Lower leg skin (tissue), 4 donors: Measurements from ENCODE around the gene ASS1. TPM values are rescaled to one million over a fixed set of nuclear protein-coding genes. Genes with fewer than 3 reads are reported as not detected.

Experiments
- DNase-seq, 2 donors: peaks; one replicate each; pipeline ENCODE4 v3.0.0-alpha.2; 2019; ENCODE audit warnings: low spot score in 2 of 2
- H3K4me3 ChIP-seq: fragments of 200-600 bp; sonication (generic); 2 replicates; pipeline ENCODE4 v1.5.1; 2017; ENCODE audit warnings: mild to moderate bottlenecking, low read depth; ENCODE audit not compliant: poor library complexity, severe bottlenecking
- POLR2A ChIP-seq, 2 donors: fragments of 450-650 bp; IDR thresholded peaks; one replicate each; pipeline ENCODE4 v1.6.1; 2016 to 2017; ENCODE audit warnings: antibody characterized with exemption in 2 of 2, mild to moderate bottlenecking in 1 of 2, moderate library complexity in 1 of 2
- WGBS, 2 donors: methylation state at CpG; one replicate each; pipeline ENCODE4 v1.1.5; 2018; 5-methylcytosine and 5-hydroxymethylcytosine counted together
- intact Hi-C: fragments of 100-400 bp; cut with DNase I; formaldehyde crosslinking; loops from one replicate; pipeline ENCODE4 v1.15.0; 2023; ENCODE audit warnings: low total_unique reads
- total RNA-seq, 4 donors: library from RNA; depleted of rRNA; stranded (reverse); fragments of >200 nt; gene quantifications; one replicate each; pipeline ENCODE4 v1.1.0, GENCODE V29; 2016
- TF ChIP-seq, protein P1 (sequence below), 3 donors: fragments of 450-650 bp; IDR thresholded peaks; one replicate each; pipeline ENCODE4 v1.5.1; 2016; ENCODE audit warnings: antibody characterized with exemption in 3 of 3, mild to moderate bottlenecking in 3 of 3, moderate library complexity in 2 of 3

ASS1 gene
- total RNA-seq, 4 donors from 2014 or later: 98.7 to 104 (median 103) TPM

DNA sequence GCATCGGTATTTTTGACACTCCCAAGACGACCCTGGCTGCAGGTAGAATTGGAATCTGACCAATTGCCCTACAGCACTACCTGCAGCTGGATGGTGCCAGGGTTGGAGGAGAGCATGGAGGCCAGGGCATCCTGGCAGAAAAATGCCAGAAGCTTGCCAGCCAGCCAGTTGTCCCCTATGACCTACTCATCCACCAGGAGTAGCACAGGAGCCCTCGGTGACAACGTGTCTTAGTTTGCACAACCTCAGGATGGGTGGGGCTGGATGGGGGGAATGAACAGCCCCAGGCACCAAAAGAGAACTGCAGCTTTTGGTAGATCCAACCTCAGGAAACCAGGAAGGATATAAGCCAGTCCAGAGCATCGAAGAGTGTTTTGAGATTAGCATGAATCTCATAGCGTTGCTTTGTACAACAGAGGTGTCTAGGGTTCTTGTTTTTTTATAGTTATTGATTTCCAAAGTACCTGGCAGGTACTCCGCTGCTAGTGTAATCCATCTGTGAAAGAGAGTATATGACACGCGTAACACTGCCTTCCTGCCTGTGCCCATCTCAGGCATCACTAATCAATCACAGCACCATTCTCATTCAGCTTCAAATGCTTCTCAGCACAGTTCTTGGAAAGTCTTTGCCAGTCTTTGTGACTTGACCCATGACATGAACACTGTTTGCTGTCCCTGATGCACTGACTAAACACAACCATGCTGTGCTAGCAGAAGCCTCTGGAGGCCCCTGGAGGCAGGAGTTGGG is 36.7 kb upstream of the ASS1 start:
- TF ChIP-seq, protein P1, sequence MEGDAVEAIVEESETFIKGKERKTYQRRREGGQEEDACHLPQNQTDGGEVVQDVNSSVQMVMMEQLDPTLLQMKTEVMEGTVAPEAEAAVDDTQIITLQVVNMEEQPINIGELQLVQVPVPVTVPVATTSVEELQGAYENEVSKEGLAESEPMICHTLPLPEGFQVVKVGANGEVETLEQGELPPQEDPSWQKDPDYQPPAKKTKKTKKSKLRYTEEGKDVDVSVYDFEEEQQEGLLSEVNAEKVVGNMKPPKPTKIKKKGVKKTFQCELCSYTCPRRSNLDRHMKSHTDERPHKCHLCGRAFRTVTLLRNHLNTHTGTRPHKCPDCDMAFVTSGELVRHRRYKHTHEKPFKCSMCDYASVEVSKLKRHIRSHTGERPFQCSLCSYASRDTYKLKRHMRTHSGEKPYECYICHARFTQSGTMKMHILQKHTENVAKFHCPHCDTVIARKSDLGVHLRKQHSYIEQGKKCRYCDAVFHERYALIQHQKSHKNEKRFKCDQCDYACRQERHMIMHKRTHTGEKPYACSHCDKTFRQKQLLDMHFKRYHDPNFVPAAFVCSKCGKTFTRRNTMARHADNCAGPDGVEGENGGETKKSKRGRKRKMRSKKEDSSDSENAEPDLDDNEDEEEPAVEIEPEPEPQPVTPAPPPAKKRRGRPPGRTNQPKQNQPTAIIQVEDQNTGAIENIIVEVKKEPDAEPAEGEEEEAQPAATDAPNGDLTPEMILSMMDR (IDR thresholded peaks at IDR 0.05): no peak
- TF ChIP-seq POLR2A (IDR thresholded peaks at IDR 0.05): no peak
- intact Hi-C loops: no loop called here
- H3K4me3 ChIP-seq: no peak overlapping the region
- WGBS, 2 donors: 67 to 80% methylated on average over 8 to 9 of the region's 9 CpGs
- DNase-seq: no peak

DNA sequence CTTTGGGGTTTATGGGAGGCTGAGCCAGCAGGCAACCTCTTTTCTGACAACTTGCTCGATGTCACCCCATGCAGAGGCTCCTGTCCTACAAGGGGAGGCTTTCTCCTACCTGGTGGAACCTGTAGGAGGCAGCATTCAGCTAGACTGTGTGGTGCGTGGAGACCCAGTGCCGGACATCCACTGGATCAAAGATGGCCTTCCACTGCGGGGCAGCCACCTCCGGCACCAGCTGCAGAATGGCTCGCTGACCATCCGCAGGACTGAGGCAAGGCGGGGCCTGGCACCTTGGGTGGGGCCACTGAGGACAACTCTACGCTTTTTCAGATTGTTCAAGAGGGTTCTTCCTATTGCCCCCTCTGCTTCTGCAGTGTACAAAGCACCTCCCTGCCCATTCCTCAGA is 36.1 kb upstream of the ASS1 start:
- WGBS, 2 donors: 89 to 90% methylated on average over 9 of the region's 9 CpGs
- intact Hi-C loops: no loop called here
- H3K4me3 ChIP-seq: no peak overlapping the region
- DNase-seq: no peak
- TF ChIP-seq POLR2A (IDR thresholded peaks at IDR 0.05): no peak
- TF ChIP-seq, protein P1 (IDR thresholded peaks at IDR 0.05): no peak

DNA sequence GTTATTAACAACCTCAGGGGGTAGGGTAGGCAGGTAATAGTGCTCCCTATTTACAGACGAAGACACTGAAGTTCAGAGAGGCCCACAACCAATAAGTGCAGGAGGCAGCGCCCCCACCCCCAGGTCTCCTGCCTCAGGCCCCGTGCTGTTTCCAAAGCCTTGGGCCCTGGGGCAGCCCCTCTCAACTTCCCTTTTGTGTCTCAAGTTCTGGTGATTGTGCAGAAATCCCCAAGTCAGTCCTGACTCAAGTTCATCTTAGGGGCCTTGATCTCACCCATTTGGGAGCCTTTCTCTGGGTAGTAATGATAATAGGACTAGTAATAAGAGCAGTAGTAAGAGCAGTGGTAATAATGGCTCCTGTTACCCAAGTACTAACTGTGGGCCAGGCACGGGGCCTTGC is 35.5 kb upstream of the ASS1 start:
- intact Hi-C loops: no loop called here
- WGBS, 2 donors: 80 to 90% methylated on average over 4 of the region's 4 CpGs
- DNase-seq: no peak
- no peak overlapping the region for H3K4me3 ChIP-seq
- TF ChIP-seq, protein P1 (IDR thresholded peaks at IDR 0.05): no peak
- TF ChIP-seq POLR2A (IDR thresholded peaks at IDR 0.05): no peak

DNA sequence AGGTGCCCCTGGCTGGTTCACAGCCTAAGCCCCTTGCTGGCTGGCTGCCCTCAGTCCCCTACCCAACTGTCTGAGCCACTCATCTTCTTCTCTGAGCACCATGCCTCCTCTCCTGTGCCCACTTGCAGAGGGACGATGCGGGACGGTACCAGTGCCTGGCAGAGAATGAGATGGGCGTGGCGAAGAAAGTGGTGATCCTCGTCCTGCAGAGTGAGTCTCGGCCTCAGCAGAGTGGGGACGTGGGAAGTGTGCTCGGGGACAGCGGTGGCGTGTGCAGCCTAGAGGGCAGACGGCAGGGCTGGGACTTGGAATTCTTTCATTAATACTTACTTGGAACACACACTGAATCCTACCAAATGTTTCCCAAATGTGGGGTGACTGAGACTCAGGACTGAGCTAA is 34.3 kb upstream of the ASS1 start:
- DNase-seq: no peak
- H3K4me3 ChIP-seq: no peak overlapping the region
- TF ChIP-seq POLR2A (IDR thresholded peaks at IDR 0.05): no peak
- TF ChIP-seq, protein P1 (IDR thresholded peaks at IDR 0.05): no peak
- WGBS, 2 donors: 54 to 60% methylated on average over 12 of the region's 12 CpGs
- intact Hi-C loops: no loop called here

DNA sequence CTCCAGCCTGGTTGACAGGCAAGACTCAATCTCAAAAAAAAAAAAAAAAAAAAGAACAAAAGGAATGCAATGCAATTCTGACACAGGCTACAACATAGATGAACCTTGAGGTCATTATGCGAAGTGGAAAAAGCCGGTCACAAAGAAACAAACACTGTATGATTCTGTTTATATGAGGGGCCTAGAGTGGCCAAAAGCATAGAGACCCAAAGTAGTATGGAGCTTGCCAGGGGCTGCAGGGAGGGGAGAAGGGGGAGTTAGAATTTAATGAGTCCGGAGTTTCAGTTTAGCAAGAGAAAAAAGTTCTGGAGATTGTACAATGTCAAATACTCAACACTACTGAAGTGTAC is 33.2 kb upstream of the ASS1 start:
- no peak overlapping the region for H3K4me3 ChIP-seq
- no peak for DNase-seq
- intact Hi-C loops: no loop called here
- 70 to 96% methylated on average over 3 of the region's 3 CpGs for WGBS, 2 donors
- no peak for TF ChIP-seq POLR2A (IDR thresholded peaks at IDR 0.05)
- TF ChIP-seq, protein P1 (IDR thresholded peaks at IDR 0.05): no peak
